GM23338 (cell line): ENCODE measurements around the gene SNTG2. TPM values are rescaled to one million over a fixed set of nuclear protein-coding genes. Genes with fewer than 3 reads are reported as not detected.

Source experiments
- ATAC-seq: fragments of 200-7000 bp; cut with Tn5 transposase; 3 replicates; pipeline ENCODE4 v1.9.1; 2020
- DNase-seq: peaks from one replicate; pipeline ENCODE4 v3.0.0-alpha.2; 2015; ENCODE audit warnings: low spot score
- H2AFZ ChIP-seq: fragments of 200-600 bp; sonication (generic); 2 replicates; pipeline ENCODE4 v1.8.0; 2016; ENCODE audit warnings: antibody characterized with exemption, mild to moderate bottlenecking, moderate library complexity
- H3F3A ChIP-seq: fragments of 200-600 bp; sonication (generic); replicated peaks from 2 replicates; pipeline ENCODE4 v1.8.0; 2017; ENCODE audit warnings: antibody characterized with exemption, mixed run types, low read depth
- H3K27ac ChIP-seq: fragments of 200-600 bp; sonication (generic); 2 replicates; pipeline ENCODE4 v1.6.1; 2016; ENCODE audit warnings: low read depth
- H3K27me3 ChIP-seq: fragments of 200-600 bp; sonication (generic); 2 replicates; pipeline ENCODE4 v1.8.0; 2016; ENCODE audit warnings: mild to moderate bottlenecking, mixed run types, moderate library complexity; ENCODE audit not compliant: insufficient read depth
- H3K36me3 ChIP-seq: fragments of 200-600 bp; sonication (generic); 2 replicates; pipeline ENCODE4 v1.8.0; 2016; ENCODE audit warnings: mild to moderate bottlenecking; ENCODE audit not compliant: insufficient read depth
- H3K4me1 ChIP-seq: fragments of 200-600 bp; sonication (generic); 2 replicates; pipeline ENCODE4 v1.8.0; 2016; ENCODE audit warnings: mild to moderate bottlenecking, moderate library complexity; ENCODE audit not compliant: insufficient read depth
- H3K4me2 ChIP-seq: fragments of 200-600 bp; sonication (generic); 2 replicates; pipeline ENCODE4 v1.7.1; 2017; ENCODE audit warnings: mixed run types
- H3K4me3 ChIP-seq: fragments of 200-600 bp; sonication (generic); 2 replicates; pipeline ENCODE4 v1.6.1; 2016; ENCODE audit warnings: mixed run types
- H3K79me2 ChIP-seq: fragments of 200-600 bp; sonication (generic); replicated peaks from 2 replicates; pipeline ENCODE4 v1.8.0; 2017; ENCODE audit warnings: mild to moderate bottlenecking; ENCODE audit not compliant: insufficient read depth
- H3K9me2 ChIP-seq: fragments of 200-600 bp; sonication (generic); 2 replicates; pipeline ENCODE4 v1.8.0; 2017; ENCODE audit not compliant: insufficient read depth
- H4K20me1 ChIP-seq: fragments of 200-600 bp; sonication (generic); replicated peaks from 2 replicates; pipeline ENCODE4 v1.8.0; 2017; ENCODE audit warnings: mild to moderate bottlenecking; ENCODE audit not compliant: insufficient read depth
- H3K27ac Mint-ChIP-seq: 2 replicates; pipeline ENCODE4 v1.8.0; 2020; ENCODE audit warnings: inconsistent platforms, mild to moderate bottlenecking, moderate library complexity, mixed read lengths
- H3K27me3 Mint-ChIP-seq: 3 replicates; pipeline ENCODE4 v1.8.0; 2022; ENCODE audit warnings: low read depth, mild to moderate bottlenecking, moderate library complexity, mixed read lengths, inconsistent platforms; ENCODE audit not compliant: insufficient read depth, poor library complexity
- H3K36me3 Mint-ChIP-seq: 3 replicates; pipeline ENCODE4 v1.8.0; 2021; ENCODE audit warnings: low read depth, mild to moderate bottlenecking, inconsistent platforms, moderate library complexity, mixed read lengths
- H3K4me1 Mint-ChIP-seq: 3 replicates; pipeline ENCODE4 v1.8.0; 2020; ENCODE audit warnings: mild to moderate bottlenecking, inconsistent platforms, mixed read lengths
- H3K4me3 Mint-ChIP-seq: 3 replicates; pipeline ENCODE4 v1.8.0; 2021; ENCODE audit warnings: moderate library complexity, mild to moderate bottlenecking, inconsistent platforms, mixed read lengths
- H3K9me3 Mint-ChIP-seq: 3 replicates; pipeline ENCODE4 v1.8.0; 2020; ENCODE audit warnings: moderate library complexity, mild to moderate bottlenecking, inconsistent platforms, mixed read lengths
- JUNB ChIP-seq: IDR thresholded peaks from one replicate; pipeline ENCODE4 v1.6.1; 2016; ENCODE audit warnings: antibody characterized with exemption; ENCODE audit not compliant: unreplicated experiment
- POLR2AphosphoS5 ChIP-seq: IDR thresholded peaks from 2 replicates; pipeline ENCODE4 v1.6.1; 2016; ENCODE audit warnings: antibody characterized with exemption, low read depth
- STAT1 ChIP-seq: IDR thresholded peaks from one replicate; pipeline ENCODE4 v1.6.1; 2016; ENCODE audit warnings: antibody characterized with exemption; ENCODE audit not compliant: unreplicated experiment
- ZNF462 ChIP-seq: fragments of 250-450 bp; sonication (Bioruptor Pico); IDR thresholded peaks from 2 replicates; pipeline ENCODE4 v1.5.0; 2020; ENCODE audit warnings: mild to moderate bottlenecking, moderate library complexity
- polyA plus RNA-seq: library from polyadenylated mRNA; unstranded; fragments of >200 nt; fragmentation: Nextera tagmentation; extraction: Ambion mirVana; gene quantifications from 2 replicates; pipeline ENCODE4 v1.2.1, GENCODE V29; 2016
- total RNA-seq: library from RNA; depleted of rRNA; stranded (reverse); fragments of >200 nt; shearing (Covaris generic); gene quantifications from 2 replicates; pipeline ENCODE4 v1.2.3, GENCODE V29; 2014
- TF ChIP-seq, protein P1 (sequence below): IDR thresholded peaks from one replicate; pipeline ENCODE4 v1.6.1; 2018; ENCODE audit warnings: antibody characterized with exemption; ENCODE audit not compliant: unreplicated experiment

SNTG2 gene
- total and polyA plus RNA-seq, 2 experiments from 2014 or later, result 27.5 to 60.4 TPM

GRCh38 chr2:1071650-1072049 is 121.0 kb downstream of the SNTG2 start (continued):
- TF ChIP-seq ZNF462 (CRISPR knock-in tag) (no peak), JUNB (no peak), STAT1 (no peak)
- TF ChIP-seq, protein P1, sequence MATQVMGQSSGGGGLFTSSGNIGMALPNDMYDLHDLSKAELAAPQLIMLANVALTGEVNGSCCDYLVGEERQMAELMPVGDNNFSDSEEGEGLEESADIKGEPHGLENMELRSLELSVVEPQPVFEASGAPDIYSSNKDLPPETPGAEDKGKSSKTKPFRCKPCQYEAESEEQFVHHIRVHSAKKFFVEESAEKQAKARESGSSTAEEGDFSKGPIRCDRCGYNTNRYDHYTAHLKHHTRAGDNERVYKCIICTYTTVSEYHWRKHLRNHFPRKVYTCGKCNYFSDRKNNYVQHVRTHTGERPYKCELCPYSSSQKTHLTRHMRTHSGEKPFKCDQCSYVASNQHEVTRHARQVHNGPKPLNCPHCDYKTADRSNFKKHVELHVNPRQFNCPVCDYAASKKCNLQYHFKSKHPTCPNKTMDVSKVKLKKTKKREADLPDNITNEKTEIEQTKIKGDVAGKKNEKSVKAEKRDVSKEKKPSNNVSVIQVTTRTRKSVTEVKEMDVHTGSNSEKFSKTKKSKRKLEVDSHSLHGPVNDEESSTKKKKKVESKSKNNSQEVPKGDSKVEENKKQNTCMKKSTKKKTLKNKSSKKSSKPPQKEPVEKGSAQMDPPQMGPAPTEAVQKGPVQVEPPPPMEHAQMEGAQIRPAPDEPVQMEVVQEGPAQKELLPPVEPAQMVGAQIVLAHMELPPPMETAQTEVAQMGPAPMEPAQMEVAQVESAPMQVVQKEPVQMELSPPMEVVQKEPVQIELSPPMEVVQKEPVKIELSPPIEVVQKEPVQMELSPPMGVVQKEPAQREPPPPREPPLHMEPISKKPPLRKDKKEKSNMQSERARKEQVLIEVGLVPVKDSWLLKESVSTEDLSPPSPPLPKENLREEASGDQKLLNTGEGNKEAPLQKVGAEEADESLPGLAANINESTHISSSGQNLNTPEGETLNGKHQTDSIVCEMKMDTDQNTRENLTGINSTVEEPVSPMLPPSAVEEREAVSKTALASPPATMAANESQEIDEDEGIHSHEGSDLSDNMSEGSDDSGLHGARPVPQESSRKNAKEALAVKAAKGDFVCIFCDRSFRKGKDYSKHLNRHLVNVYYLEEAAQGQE, result no peak

- peaks cover 11% of the 10 kb centered on the region; the same call in 2 of the 3 replicates for H3K4me1 Mint-ChIP-seq
- H3K36me3 Mint-ChIP-seq, result peaks cover 12% of the 10 kb centered on the region
- H3K27ac Mint-ChIP-seq, result no peak overlapping the region
- no peak for DNase-seq
- no peaks in the 10 kb centered on the region for H3K4me1 ChIP-seq
- H3K27me3 Mint-ChIP-seq, result peaks cover 3% of the 10 kb centered on the region
- 0 out of 2 replicates have a peak, but pooled peaks cover 4% of the 10 kb centered on the region for H3K36me3 ChIP-seq
- no peaks in the 10 kb centered on the region for H3K27me3 ChIP-seq
- no peak overlapping the region for H3K27ac ChIP-seq
- H3K9me2 ChIP-seq, result 0 out of 2 replicates have a peak, but pooled peaks cover 6% of the 10 kb centered on the region
- no peak overlapping the region for H3K4me2 ChIP-seq
- no peaks in the 10 kb centered on the region; the same call in 2 of the 3 replicates for H3K9me3 Mint-ChIP-seq
- H2AFZ ChIP-seq, result no peak overlapping the region
- H4K20me1 ChIP-seq, result peaks cover 43% of the 10 kb centered on the region
- no peak for ATAC-seq
- no peak overlapping the region for H3K4me3 Mint-ChIP-seq
- H3K79me2 ChIP-seq, result peaks cover 10% of the 10 kb centered on the region
- no peaks in the 10 kb centered on the region for H3F3A ChIP-seq
- H3K4me3 ChIP-seq, result no peak overlapping the region
- no peak for TF ChIP-seq POLR2AphosphoS5
- no peak for TF ChIP-seq STAT1
- TF ChIP-seq ZNF462 (CRISPR knock-in tag), result no peak
- TF ChIP-seq JUNB, result no peak
Measured at GRCh38 chr2:1072250-1072649, 121.6 kb downstream of the SNTG2 start.
